ENCODE results near the gene SPACDR. TPM values are rescaled to one million over a fixed set of nuclear protein-coding genes. Genes with fewer than 3 reads are reported as not detected.
A peak's percentile ranks its signal among the peaks of the same experiment; 100 is the strongest.

Gene SPACDR
- total and polyA plus RNA-seq, 9 of the 15 experiments (the other 6 are each of a cell fraction or from before 2014, with no cell fraction given), result 0.07 to 0.55 (median 0.14) TPM; not detected in 1

- TF ChIP-seq SNRNP70 (optimal IDR thresholded peaks at IDR 0.05; ENCODE audit: low read depth, low read length) (no peak), NFIC (IDR thresholded peaks at IDR 0.05) (peak; percentile 36; the same call in 1 of the 2 replicates), ZNF511 (CRISPR knock-in tag; IDR thresholded peaks at IDR 0.05) (no peak), TSHZ1 (CRISPR knock-in tag; IDR thresholded peaks at IDR 0.05) (no peak), ZSCAN32 (CRISPR knock-in tag; IDR thresholded peaks at IDR 0.05) (no peak), SAFB2 (IDR thresholded peaks at IDR 0.05; ENCODE audit: borderline replicate concordance, low read depth, low read length, severe bottlenecking) (no peak), CBFA2T2 (conservative IDR thresholded peaks at IDR 0.05) (peak; percentile 78), SREBF1 (IDR thresholded peaks at IDR 0.05; ENCODE audit: borderline replicate concordance, low read depth, low read length) (no peak), BRF1 (IDR thresholded peaks at IDR 0.05; ENCODE audit: borderline replicate concordance, extremely low read depth, insufficient read length) (no peak), ZNF639 (CRISPR knock-in tag; conservative IDR thresholded peaks at IDR 0.05 in 1 of 2, IDR thresholded peaks at IDR 0.05 in 1 of 2) (peak in 1 of 2 experiments; percentile 56; a peak in 1 of 4 replicates), CHD1 (IDR thresholded peaks at IDR 0.05; ENCODE audit: low read length) (no peak), ZHX1 (conservative IDR thresholded peaks at IDR 0.05; ENCODE audit: low read length) (no peak), GMEB1 (CRISPR knock-in tag; IDR thresholded peaks at IDR 0.05) (no peak), HDAC3 (IDR thresholded peaks at IDR 0.05; ENCODE audit: borderline replicate concordance, partially characterized antibody) (no peak), MAFF (IDR thresholded peaks at IDR 0.05; ENCODE audit: low read length) (no peak), ZNF143 (CRISPR knock-in tag; IDR thresholded peaks at IDR 0.05) (no peak)
These were observed 8.9 kb upstream of the SPACDR start (continued) for GRCh38 chr7:100472854-100473499.

Measured in K562 (cell line).